Measurements from ENCODE around the gene MARCHF2.
"Not testable (repeated sequence)": the region's sequence is repeated elsewhere in the genome, so short reads cannot be mapped to it uniquely, and the experiment has no call there.

Gene MARCHF2

GRCh38 chr19:8370176-8371010, 42.7 kb upstream of the MARCHF2 start:
- no peak for DNase-seq (ENCODE audit: extremely low read depth, low read depth)
- TF ChIP-seq CTCF (IDR thresholded peaks at IDR 0.05; ENCODE audit: low read depth, low read length, missing control alignments): no peak

GRCh38 chr19:8371011-8371804, 41.9 kb upstream of the MARCHF2 start:
- no peak for DNase-seq (ENCODE audit: extremely low read depth, low read depth)
- no peak overlapping the region for H3K4me3 ChIP-seq (replicated peaks; ENCODE audit: low read depth, low read length)
- TF ChIP-seq CTCF (IDR thresholded peaks at IDR 0.05; ENCODE audit: low read depth, low read length, missing control alignments): no peak

More at GRCh38 chr19:8370176-8371010, 42.7 kb upstream of the MARCHF2 start:
- no peak overlapping the region for H3K4me3 ChIP-seq (replicated peaks; ENCODE audit: low read depth, low read length)

- TF ChIP-seq CTCF (IDR thresholded peaks at IDR 0.05; ENCODE audit: low read depth, low read length, missing control alignments): no peak
- no peak overlapping the region for H3K4me3 ChIP-seq (replicated peaks; ENCODE audit: low read depth, low read length)
- DNase-seq (ENCODE audit: extremely low read depth, low read depth): no peak
Observed at GRCh38 chr19:8373867-8374813, 39.0 kb upstream of the MARCHF2 start.

GRCh38 chr19:8375766-8376165, 37.3 kb upstream of the MARCHF2 start:
- not testable (repeated sequence) for DNase-seq (ENCODE audit: extremely low read depth, low read depth); H3K4me3 ChIP-seq (replicated peaks; ENCODE audit: low read depth, low read length)

GRCh38 chr19:8376373-8376974, 36.6 kb upstream of the MARCHF2 start:
- not testable (repeated sequence) for H3K4me3 ChIP-seq (replicated peaks; ENCODE audit: low read depth, low read length); DNase-seq (ENCODE audit: extremely low read depth, low read depth)

- no peak overlapping the region for H3K4me3 ChIP-seq (replicated peaks; ENCODE audit: low read depth, low read length)
- no peak for TF ChIP-seq CTCF (IDR thresholded peaks at IDR 0.05; ENCODE audit: low read depth, low read length, missing control alignments)
- DNase-seq (ENCODE audit: extremely low read depth, low read depth): no peak
Observed at GRCh38 chr19:8377598-8377997, 35.5 kb upstream of the MARCHF2 start.

- DNase-seq (ENCODE audit: extremely low read depth, low read depth); H3K4me3 ChIP-seq (replicated peaks; ENCODE audit: low read depth, low read length): not testable (repeated sequence)
Observed at GRCh38 chr19:8379156-8379891, 33.8 kb upstream of the MARCHF2 start.

- DNase-seq (ENCODE audit: extremely low read depth, low read depth); H3K4me3 ChIP-seq (replicated peaks; ENCODE audit: low read depth, low read length): not testable (repeated sequence)
Observed at GRCh38 chr19:8384569-8384968, 28.5 kb upstream of the MARCHF2 start.

GRCh38 chr19:8385103-8385502, 28.0 kb upstream of the MARCHF2 start:
- H3K4me3 ChIP-seq (replicated peaks; ENCODE audit: low read depth, low read length); DNase-seq (ENCODE audit: extremely low read depth, low read depth): not testable (repeated sequence)

GRCh38 chr19:8385566-8385965, 27.5 kb upstream of the MARCHF2 start:
- not testable (repeated sequence) for DNase-seq (ENCODE audit: extremely low read depth, low read depth)

GRCh38 chr19:8386419-8386818, 26.7 kb upstream of the MARCHF2 start:
- DNase-seq (ENCODE audit: extremely low read depth, low read depth); H3K4me3 ChIP-seq (replicated peaks; ENCODE audit: low read depth, low read length): not testable (repeated sequence)

More at GRCh38 chr19:8385566-8385965, 27.5 kb upstream of the MARCHF2 start:
- H3K4me3 ChIP-seq (replicated peaks; ENCODE audit: low read depth, low read length): not testable (repeated sequence)
